Epithelial cell of esophagus (primary cell): ENCODE data around the gene SYT3.
"Not testable (repeated sequence)": the region's sequence is repeated elsewhere in the genome, so short reads cannot be mapped to it uniquely, and the experiment has no call there.

Experiments
- DNase-seq: peaks from one replicate; pipeline ENCODE4 v3.0.0; 2010; ENCODE audit warnings: low read depth
- H3K4me3 ChIP-seq: 2 replicates; pipeline ENCODE4 v1.5.1; 2011; ENCODE audit warnings: mild to moderate bottlenecking, low read length, control low read depth
- CTCF ChIP-seq: IDR thresholded peaks from 2 replicates; pipeline ENCODE4 v1.5.1; 2011; ENCODE audit warnings: low read depth, mild to moderate bottlenecking, low read length, control low read depth, inconsistent platforms; ENCODE audit not compliant: insufficient read depth; ENCODE audit errors: missing control alignments

The SYT3 gene

DNA sequence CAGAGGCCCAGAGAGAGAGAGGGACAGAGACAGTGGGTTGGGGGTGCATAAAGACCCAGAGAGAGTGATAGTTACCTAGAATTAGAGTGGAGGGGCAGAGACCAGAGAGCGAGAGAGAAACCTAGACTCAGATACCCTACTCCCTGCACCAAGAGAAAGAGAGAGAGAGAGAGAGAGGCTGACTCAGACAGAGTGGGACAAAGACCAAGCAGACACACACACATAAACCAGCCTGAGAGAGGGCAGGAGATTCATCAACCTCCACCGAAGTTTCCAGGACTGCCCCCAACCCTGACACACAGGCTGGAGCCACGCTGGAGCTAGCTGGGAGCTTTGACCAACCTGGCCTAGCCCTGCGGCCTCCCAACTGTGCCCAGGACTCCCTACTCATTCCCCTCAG, 12.9 kb downstream of the SYT3 start:
- no peak for TF ChIP-seq CTCF
- DNase-seq = no peak
- H3K4me3 ChIP-seq = no peak overlapping the region

- H3K4me3 ChIP-seq = no peak overlapping the region
- no peak for TF ChIP-seq CTCF
- no peak for DNase-seq
These were observed 13.7 kb downstream of the SYT3 start for GRCh38 chr19:50626011-50626410.

GRCh38 chr19:50624949-50625600, 14.6 kb downstream of the SYT3 start:
- no peak for TF ChIP-seq CTCF
- no peak for DNase-seq
- no peak overlapping the region for H3K4me3 ChIP-seq

- H3K4me3 ChIP-seq, DNase-seq: not testable (repeated sequence)
These were observed 19.2 kb downstream of the SYT3 start for GRCh38 chr19:50620394-50620906.

DNA sequence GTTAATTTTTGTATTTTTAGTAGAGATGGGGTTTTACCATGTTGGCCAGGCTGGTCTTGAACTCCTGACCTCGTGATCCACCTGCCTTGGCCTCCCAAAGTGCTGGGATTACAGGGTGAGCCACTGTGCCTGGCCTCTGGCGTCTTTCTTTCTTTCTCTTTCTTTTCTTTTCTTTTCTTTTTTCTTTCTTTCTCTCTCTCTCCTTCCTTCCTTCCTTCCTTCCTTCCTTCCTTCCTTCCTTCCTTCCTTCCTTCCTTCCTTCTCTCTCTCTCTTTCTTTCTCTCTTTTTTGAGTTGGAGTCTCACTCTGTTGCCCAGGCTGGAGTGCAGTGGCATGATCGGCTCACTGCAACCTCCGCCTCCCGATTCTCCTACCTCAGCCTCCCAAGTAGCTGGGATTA, 20.5 kb downstream of the SYT3 start:
- H3K4me3 ChIP-seq, DNase-seq: not testable (repeated sequence)

GRCh38 chr19:50618379-50618778, 21.3 kb downstream of the SYT3 start:
- not testable (repeated sequence) for DNase-seq

GRCh38 chr19:50612504-50613404, 26.9 kb downstream of the SYT3 start:
- not testable (repeated sequence) for DNase-seq, H3K4me3 ChIP-seq

More at GRCh38 chr19:50618379-50618778, 21.3 kb downstream of the SYT3 start:
- H3K4me3 ChIP-seq = not testable (repeated sequence)

- TF ChIP-seq CTCF = no peak
- DNase-seq = peak; percentile 10
- no peak overlapping the region for H3K4me3 ChIP-seq
These were observed 31.6 kb downstream of the SYT3 start for GRCh38 chr19:50607874-50608785.
